IPS-11a (cell line): ENCODE results near the gene IMPACT.
A peak's percentile ranks its signal among the peaks of the same experiment; 100 is the strongest.

Source experiments
- H3K4me3 ChIP-seq: one replicate; pipeline ENCODE4 v1.5.1; 2013; ENCODE audit warnings: low read depth, low read length, control low read depth

Gene IMPACT, protein sequence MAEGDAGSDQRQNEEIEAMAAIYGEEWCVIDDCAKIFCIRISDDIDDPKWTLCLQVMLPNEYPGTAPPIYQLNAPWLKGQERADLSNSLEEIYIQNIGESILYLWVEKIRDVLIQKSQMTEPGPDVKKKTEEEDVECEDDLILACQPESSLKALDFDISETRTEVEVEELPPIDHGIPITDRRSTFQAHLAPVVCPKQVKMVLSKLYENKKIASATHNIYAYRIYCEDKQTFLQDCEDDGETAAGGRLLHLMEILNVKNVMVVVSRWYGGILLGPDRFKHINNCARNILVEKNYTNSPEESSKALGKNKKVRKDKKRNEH

GRCh38 chr18:24426398-24427294 is at the start of gene IMPACT:
Gene IMPACT, plus strand, starts transcription at chr18:24426670. Its CDS starts 87 bp downstream, at chr18:24426757.
- H3K4me3 ChIP-seq = peak within 1 kb of the TSS; percentile 82

GRCh38 chr18:24378598-24378997 is 47.9 kb upstream of the IMPACT start:
- no peak overlapping the region for H3K4me3 ChIP-seq

- no peak overlapping the region for H3K4me3 ChIP-seq
Observed at GRCh38 chr18:24380163-24380747, 46.2 kb upstream of the IMPACT start.

DNA sequence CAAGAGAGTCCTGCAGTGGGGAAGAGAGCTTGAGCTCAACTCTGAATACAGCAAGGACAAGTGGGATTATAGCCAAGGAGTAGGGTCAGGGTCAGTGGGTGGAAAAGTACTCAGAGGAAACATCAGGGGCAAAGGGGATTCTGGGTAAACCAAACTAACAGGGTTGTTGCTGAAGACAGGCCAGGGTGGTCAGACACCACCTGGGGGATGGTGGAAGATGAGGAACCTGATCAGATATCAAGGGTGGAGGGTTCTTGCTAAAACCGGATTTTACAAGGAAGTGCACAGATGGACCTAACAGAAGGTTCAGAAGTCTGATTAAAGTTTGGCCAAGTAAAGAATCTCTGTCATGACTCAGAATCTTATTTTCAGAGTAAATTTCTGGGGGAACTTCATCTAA is 45.3 kb upstream of the IMPACT start:
- H3K4me3 ChIP-seq = no peak overlapping the region

- no peak overlapping the region for H3K4me3 ChIP-seq
Observed at GRCh38 chr18:24386681-24387080, 39.8 kb upstream of the IMPACT start.

DNA sequence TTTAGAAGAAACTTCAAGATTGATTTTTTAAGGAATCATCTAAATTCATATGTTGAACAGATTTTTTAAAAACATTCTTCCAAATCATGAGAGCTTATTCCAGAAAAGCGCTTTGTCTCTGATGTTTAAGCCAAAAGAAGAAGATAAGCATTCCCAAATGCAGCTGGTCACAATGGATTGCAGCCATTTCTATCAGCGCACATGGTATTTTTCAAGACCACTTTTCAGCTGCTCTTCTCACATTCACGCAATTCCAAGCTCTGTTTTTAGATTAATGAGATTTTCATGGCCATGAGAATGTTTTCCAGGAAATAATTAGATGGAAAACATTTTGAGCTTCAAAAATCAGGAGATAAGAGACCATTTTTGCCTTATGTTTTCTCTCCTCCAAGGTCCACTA is 37.5 kb upstream of the IMPACT start:
- no peak overlapping the region for H3K4me3 ChIP-seq

DNA sequence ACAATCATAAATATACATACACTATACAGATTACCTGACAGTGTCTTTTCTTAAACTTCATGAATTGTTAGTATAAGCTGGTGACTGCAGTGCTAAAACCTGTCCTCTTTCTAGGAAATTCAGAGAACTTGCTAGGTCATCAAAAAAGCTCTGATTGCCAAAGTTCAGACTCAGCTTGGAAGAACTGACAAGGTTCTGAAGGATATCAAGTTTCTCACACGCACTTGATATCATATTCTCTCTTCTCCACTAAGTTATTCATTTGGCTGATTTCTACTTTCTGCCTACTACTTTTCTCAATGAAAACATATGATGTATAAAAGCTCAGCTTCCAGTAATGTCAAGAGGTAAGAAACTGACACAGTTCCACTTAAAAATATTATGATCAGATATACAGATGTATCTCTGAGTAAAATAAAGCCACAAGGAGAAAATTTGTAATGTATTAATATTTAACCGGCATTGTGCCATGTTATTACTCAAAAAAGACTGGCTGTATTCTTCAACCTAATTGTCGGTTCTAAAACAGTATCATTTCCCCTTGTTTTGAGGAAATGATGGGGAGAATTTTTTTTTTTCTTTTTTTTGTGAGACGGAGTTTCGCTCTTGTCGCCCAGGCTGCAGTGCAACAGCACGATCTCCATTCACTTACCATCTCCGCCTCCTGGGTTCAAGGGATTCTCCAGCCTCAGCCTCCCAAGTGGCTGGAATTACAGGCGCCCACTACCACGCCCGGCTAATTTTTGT is 31.2 kb upstream of the IMPACT start:
- no peak overlapping the region for H3K4me3 ChIP-seq

GRCh38 chr18:24396082-24396633 is 30.3 kb upstream of the IMPACT start:
- H3K4me3 ChIP-seq = no peak overlapping the region

- H3K4me3 ChIP-seq = peak overlapping the region; percentile 67
Observed at GRCh38 chr18:24397131-24397693, 29.3 kb upstream of the IMPACT start.

DNA sequence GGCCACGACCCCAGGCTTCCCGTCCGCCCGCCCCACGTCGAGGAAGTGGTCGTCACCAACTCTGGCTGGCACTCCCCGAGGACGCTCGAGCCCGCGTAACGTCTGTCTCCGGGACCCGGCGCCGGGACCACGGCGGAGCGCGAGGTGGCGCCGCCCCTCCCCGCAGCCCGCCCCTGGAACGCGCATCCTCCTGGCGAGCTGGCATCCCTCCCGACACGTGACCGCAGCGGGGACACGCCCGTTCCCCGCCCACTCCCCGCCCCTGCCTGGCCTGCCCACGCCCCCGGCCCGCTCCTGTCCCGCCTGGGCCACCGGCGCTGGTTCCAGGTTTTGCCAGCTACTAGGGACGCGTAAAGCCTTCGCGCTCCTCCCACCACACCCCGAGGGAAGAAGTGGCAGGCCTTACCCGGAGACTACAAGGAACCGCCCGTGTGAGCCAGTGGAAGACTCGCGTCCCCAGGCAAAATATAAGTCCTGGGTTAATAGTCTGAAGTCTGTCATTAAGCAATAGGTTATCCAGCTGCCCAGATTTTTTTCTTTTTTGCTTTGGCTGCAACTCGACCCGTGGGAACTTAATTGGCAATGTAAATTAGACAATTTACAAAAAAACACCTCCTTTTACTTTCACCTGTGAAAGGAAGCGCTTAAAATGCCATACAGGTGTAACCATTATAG is 28.6 kb upstream of the IMPACT start, which contains the start of gene OSBPL1A:
Gene OSBPL1A, minus strand, starts transcription at position 131 of the 675 bp plus-strand sequence. CDS start 20,291 bp downstream, outside the sequence.
- peak within 1 kb of the TSS; percentile 67 for H3K4me3 ChIP-seq

DNA sequence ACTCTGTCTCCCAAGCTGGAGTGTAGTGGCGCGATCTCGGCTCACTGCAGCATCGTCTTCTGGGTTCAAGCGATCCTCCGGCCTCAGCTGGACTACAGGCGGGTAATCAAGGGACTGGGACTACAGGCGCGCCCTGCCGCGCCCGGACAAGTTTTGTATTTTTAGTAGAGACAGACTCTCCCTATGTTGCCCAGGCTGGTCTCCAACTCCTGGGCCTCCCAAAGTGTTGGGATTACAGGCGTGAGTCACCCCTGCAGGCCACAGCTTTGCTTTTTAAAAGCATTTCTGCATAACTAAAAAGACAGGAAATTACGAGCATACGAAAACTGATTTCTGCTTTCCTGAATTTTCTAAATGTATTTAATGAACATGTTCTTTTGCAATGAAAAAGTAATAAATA is 27.9 kb upstream of the IMPACT start:
- peak overlapping the region; percentile 50 for H3K4me3 ChIP-seq

DNA sequence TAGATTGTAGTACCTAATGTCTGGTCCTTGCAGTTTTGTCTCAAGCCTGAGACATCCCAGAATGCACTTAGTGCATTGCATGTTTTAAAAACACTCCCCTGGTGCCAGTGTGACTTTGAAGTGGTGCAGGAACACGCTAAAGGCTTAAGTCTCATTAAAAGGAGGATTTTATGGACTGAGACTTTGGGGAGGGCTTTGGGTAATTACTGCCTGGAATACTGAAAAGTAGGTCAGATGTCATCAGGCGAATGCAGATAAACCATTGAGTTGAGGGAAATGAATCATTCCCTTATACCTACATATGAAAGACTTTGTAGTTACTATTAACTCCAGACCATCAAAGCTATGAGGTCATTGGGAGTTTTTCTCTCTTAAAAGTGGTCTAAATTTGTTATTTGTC is 25.9 kb upstream of the IMPACT start:
- H3K4me3 ChIP-seq = no peak overlapping the region

DNA sequence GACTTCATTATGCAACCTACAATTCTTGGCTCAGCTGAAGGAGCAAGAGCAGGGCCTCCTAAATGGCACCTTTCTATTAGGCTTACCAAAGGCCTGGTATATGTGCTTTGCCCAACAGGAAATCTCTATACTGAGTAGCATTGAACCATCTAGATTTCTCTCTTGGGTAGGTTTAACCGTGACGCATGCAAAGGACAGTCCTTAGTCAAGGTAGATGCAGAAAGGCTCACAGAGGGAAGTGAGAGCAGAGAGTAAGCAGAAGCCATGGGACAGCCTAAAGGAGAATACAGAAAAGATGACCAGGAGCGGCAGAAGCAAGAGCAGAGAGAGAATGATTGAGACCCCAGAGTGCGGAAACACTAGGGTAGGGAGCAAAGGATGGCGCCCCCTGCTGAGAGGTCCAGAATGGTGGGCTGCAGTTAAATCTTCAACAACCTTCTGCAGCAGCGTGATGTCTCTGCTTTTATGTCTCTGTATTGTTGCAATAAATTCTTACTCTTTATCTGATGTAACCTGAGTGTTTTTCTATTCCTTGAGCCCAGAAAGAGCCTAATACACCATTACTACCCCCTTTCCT is 24.2 kb upstream of the IMPACT start:
- no peak overlapping the region for H3K4me3 ChIP-seq

GRCh38 chr18:24403076-24403475 is 23.4 kb upstream of the IMPACT start:
- H3K4me3 ChIP-seq = no peak overlapping the region

DNA sequence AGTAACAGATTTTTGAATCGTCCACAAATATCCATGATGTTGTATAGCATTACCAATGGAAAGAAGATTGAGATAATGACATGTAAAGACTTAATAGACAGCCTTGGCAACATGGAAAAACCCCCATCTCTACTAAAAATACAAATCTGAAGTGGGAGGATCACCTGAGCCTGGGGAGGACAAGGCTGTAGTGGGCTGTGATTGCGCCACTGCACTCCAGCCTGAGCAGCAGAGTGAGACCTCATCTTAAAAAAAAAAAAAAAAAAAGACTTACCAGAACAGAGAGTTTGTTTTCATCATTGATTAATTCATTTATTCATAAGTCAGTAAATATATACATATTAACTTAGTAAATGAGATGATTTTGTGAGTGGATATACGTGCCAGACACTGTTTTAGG is 21.9 kb upstream of the IMPACT start:
- H3K4me3 ChIP-seq = no peak overlapping the region

DNA sequence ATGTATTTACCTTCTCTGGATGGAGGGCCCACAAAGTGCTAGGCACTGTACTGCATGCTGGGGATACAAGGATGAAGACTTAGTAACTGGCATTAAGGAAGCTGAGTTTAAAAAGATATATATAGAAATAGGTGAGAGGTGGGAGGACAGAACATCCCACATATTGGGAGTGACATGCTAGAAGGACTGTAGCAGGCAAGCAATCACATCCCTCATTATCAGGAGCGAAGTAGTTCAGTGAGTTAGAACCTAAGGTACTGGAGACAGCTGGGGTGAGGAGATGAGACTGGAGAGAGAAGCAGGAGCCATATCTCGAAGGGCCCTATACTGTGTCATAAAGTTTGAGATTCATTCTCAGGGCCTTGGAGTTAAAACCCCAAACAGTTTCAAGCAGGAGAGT is 18.0 kb upstream of the IMPACT start:
- H3K4me3 ChIP-seq = no peak overlapping the region

DNA sequence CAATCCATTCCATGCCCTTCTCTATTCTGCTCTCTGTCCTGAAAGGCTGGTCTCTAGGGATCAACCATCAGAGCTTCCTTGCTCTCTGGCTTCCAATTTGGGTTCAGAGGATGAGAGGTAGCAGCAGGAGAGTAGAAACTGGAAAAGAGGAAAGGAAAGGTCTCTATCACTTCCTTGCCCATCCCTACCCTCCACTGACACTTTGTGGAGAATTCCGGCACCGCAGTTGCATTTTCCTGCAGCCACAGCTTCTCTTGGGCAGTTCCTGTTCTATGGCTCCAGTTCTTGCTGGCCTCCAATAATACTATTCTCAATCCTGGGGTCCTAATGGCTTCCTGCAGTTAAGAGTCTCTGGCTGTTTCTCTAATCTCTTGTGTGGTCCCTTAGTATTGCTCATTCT is 13.3 kb upstream of the IMPACT start:
- no peak overlapping the region for H3K4me3 ChIP-seq

- H3K4me3 ChIP-seq = no peak overlapping the region
Observed at GRCh38 chr18:24414349-24415003, 12.0 kb upstream of the IMPACT start.

DNA sequence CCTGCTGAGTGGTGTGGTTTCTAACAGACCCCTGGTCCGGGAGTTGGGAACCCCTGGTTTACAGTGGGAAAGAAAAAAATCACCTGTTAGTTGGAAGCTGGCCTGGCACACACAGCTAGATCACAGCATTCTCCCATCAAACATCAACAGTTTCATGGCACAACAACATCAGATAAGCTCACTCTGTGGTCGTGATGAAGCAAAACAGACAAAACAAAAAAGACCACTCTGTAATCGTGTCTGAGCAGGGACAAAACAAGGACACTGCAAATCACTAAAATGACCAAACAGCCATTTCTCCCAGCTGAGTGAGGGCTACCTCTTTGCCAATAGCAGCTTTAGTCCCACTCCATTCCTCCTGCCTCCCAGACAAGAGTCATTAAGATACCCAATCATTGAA is 9.0 kb upstream of the IMPACT start:
- H3K4me3 ChIP-seq = no peak overlapping the region
